A673 (cell line): Measurements from ENCODE around the gene ESF1. TPM values are rescaled to one million over a fixed set of nuclear protein-coding genes. Genes with fewer than 3 reads are reported as not detected.

ENCODE experiments used
- BruUV-seq: library from RNA; stranded (reverse); fragments of 400-500 nt; replicated peaks from 2 replicates; lab custom pipeline; 2021; lab: Mats Ljungman, UMichigan
- CTCF ChIA-PET: fragments of 300-600 bp; sonication (Branson Sonifier 250); formaldehyde crosslinking; loops from one replicate; lab custom pipeline; 2022; ENCODE audit warnings: antibody characterized with exemption; lab: Charles Lee
- POLR2A ChIA-PET: fragments of 300-600 bp; sonication (Branson Sonifier 250); formaldehyde crosslinking; loops from one replicate; lab custom pipeline; 2022; ENCODE audit warnings: antibody characterized with exemption; ENCODE audit not compliant: low non-redundant PET; lab: Charles Lee
- DNase-seq: peaks from one replicate; pipeline ENCODE4 v3.0.0-alpha.2; 2015; ENCODE audit warnings: low spot score
- H3K27ac ChIP-seq: fragments of 200-600 bp; sonication (generic); 2 replicates; pipeline ENCODE4 v1.5.1; 2016; ENCODE audit warnings: mixed run types, low read depth, mild to moderate bottlenecking, mixed read lengths, antibody characterized with exemption, low read length; ENCODE audit not compliant: poor library complexity, severe bottlenecking
- H3K27me3 ChIP-seq: fragments of 200-600 bp; sonication (generic); replicated peaks from 2 replicates; pipeline ENCODE4 v1.6.1; 2017; ENCODE audit warnings: mixed run types, low read depth, mild to moderate bottlenecking, mixed read lengths, antibody characterized with exemption, low read length; ENCODE audit not compliant: insufficient read depth, poor library complexity
- H3K36me3 ChIP-seq: fragments of 200-600 bp; sonication (generic); 2 replicates; pipeline ENCODE4 v1.6.1; 2016; ENCODE audit warnings: mixed run types, mild to moderate bottlenecking, mixed read lengths, antibody characterized with exemption, low read length; ENCODE audit not compliant: insufficient read depth, poor library complexity, severe bottlenecking
- H3K4me1 ChIP-seq: fragments of 200-600 bp; sonication (generic); 2 replicates; pipeline ENCODE4 v1.6.1; 2017; ENCODE audit warnings: mixed run types, mild to moderate bottlenecking, mixed read lengths, antibody characterized with exemption, low read length; ENCODE audit not compliant: insufficient read depth, poor library complexity, severe bottlenecking
- H3K4me3 ChIP-seq: fragments of 200-600 bp; sonication (generic); 2 replicates; pipeline ENCODE4 v1.5.1; 2016; ENCODE audit warnings: low read depth, mixed run types, mild to moderate bottlenecking, mixed read lengths, low read length; ENCODE audit not compliant: poor library complexity, severe bottlenecking
- H3K9me3 ChIP-seq: fragments of 200-600 bp; sonication (generic); 2 replicates; pipeline ENCODE4 v1.6.1; 2016; ENCODE audit warnings: mixed run types, low read depth, mild to moderate bottlenecking, mixed read lengths, antibody characterized with exemption, low read length; ENCODE audit not compliant: poor library complexity, severe bottlenecking
- EZH2 ChIP-seq: fragments of 200-600 bp; sonication (generic); IDR thresholded peaks from 2 replicates; pipeline ENCODE4 v1.6.1; 2017; ENCODE audit warnings: borderline replicate concordance, low read depth, mild to moderate bottlenecking, mixed read lengths, antibody characterized with exemption, low read length; ENCODE audit not compliant: poor library complexity, severe bottlenecking
- intact Hi-C: fragments of 100-400 bp; cut with micrococcal nuclease; formaldehyde crosslinking; loops from one replicate; pipeline ENCODE4 v1.10.0; 2022; ENCODE audit not compliant: unreplicated experiment
- total RNA-seq: library from RNA; stranded (reverse); gene quantifications from 2 replicates; pipeline ENCODE4 v1.2.3, GENCODE V29; 2021
- TF ChIP-seq, protein P1 (sequence below): fragments of 300-800, 200-600 bp; sonication (generic); conservative IDR thresholded peaks from 2 replicates; pipeline ENCODE4 v1.5.1; 2017; ENCODE audit warnings: low read depth, mild to moderate bottlenecking, antibody characterized with exemption, low read length, moderate library complexity, mixed read lengths

The ESF1 gene
- total RNA-seq, 1 experiment from 2014 or later: 34.7 TPM

DNA sequence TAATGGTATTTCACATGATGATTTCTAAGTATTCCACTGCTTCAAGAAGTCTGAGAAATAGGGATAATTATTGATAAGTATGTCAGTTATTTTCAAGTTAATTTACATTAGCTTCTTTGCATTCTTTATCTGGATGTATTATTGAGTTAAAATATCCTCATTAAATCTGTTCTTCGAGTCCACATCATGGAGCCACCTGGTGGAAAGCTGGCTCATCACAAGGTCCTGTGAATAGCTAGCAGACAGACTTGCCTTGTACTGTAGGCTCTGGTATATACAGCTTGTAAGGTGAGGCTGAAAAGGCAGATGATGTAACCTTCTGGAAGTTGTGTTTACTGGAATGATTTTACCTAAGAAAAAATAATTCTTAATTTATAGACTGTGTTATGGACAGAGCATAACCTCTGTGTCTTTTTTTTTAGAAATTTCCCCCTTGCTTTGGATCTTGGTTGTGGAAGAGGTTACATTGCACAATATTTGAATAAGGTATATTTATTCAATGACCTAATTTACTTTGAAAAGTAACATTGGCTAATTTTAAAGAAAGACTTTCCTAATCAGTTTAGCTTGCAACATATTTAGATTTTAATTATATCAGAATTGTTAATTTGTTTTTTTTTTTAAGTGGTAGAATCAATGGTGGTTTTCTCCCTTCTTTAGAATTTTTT is 3.6 kb upstream of the ESF1 start:
- CTCF ChIA-PET: interaction anchor here (0.5 to 1.6 kb wide), 4 partner anchors 16 to 863 kb away, joined by 3 to 8 read pairs (median 4); no protein-coding TSS in a partner anchor
- DNase-seq: peak; percentile 74
- no TSS peak for BruUV-seq
- Histone ChIP-seq H3K27ac (no peak overlapping the region), H3K27me3 (no peaks in the 10 kb centered on the region), H3K4me3 (no peak overlapping the region), H3K9me3 (no peaks in the 10 kb centered on the region), H3K4me1 (peaks cover 5% of the 10 kb centered on the region), H3K36me3 (peaks cover 53% of the 10 kb centered on the region)
- TF ChIP-seq, protein P1, sequence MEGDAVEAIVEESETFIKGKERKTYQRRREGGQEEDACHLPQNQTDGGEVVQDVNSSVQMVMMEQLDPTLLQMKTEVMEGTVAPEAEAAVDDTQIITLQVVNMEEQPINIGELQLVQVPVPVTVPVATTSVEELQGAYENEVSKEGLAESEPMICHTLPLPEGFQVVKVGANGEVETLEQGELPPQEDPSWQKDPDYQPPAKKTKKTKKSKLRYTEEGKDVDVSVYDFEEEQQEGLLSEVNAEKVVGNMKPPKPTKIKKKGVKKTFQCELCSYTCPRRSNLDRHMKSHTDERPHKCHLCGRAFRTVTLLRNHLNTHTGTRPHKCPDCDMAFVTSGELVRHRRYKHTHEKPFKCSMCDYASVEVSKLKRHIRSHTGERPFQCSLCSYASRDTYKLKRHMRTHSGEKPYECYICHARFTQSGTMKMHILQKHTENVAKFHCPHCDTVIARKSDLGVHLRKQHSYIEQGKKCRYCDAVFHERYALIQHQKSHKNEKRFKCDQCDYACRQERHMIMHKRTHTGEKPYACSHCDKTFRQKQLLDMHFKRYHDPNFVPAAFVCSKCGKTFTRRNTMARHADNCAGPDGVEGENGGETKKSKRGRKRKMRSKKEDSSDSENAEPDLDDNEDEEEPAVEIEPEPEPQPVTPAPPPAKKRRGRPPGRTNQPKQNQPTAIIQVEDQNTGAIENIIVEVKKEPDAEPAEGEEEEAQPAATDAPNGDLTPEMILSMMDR: peak; percentile 73
- TF ChIP-seq EZH2: no peak
- intact Hi-C loops: loop anchor here (1.0 to 5.0 kb wide), 2 partner anchors 671 to 863 kb away; no protein-coding TSS in a partner anchor
- POLR2A ChIA-PET: interaction anchor here (0.7 kb wide), 1 partner anchor 371 kb away, joined by 3 read pairs; no protein-coding TSS in a partner anchor

DNA sequence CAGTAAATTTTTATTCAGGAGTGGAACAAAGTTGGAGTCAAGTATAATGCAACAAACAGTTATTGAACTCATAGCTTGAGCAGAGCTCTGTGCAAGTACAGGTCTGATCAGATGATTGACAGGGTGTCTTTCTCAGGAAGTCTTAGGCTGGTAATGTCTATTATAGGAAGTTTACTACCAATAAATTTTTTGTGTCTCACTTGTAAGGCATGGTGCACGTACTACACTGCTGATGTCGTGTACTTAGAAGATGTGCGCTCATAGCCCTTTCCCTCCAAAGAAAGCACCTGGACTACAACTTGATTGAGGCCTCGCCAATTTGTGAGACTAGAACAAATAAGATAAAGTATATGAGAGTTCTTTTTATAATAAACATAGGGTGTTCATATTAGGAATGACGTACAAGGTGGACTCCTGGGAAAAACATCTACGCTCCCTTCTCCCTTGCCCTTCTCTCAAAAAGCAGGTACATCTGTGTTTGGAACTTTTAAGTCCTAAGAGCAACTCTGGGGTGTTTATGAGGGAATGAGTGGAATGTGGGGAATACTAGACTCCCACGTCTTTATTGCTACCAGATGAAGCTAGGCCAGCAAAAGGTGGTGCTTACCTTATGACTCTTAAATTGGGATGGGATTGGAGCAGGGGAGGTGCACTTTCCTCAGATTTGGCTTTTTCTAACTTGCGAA is 1.6 kb upstream of the ESF1 start:
- no peak for TF ChIP-seq EZH2
- TF ChIP-seq, protein P1: no peak
- BruUV-seq: no TSS peak
- ChIA-PET CTCF (no interaction called here), POLR2A (no interaction called here)
- H3K36me3 ChIP-seq: peaks cover 50% of the 10 kb centered on the region
- no peak for DNase-seq
- peak overlapping the region; percentile 94 for H3K4me3 ChIP-seq
- peaks cover 7% of the 10 kb centered on the region for H3K4me1 ChIP-seq
- H3K27me3 ChIP-seq: no peaks in the 10 kb centered on the region
- H3K9me3 ChIP-seq: no peaks in the 10 kb centered on the region
- intact Hi-C loops: loop anchor here (5.0 kb wide), 1 partner anchor 669 kb away; no protein-coding TSS in a partner anchor
- H3K27ac ChIP-seq: peak overlapping the region; percentile 54

DNA sequence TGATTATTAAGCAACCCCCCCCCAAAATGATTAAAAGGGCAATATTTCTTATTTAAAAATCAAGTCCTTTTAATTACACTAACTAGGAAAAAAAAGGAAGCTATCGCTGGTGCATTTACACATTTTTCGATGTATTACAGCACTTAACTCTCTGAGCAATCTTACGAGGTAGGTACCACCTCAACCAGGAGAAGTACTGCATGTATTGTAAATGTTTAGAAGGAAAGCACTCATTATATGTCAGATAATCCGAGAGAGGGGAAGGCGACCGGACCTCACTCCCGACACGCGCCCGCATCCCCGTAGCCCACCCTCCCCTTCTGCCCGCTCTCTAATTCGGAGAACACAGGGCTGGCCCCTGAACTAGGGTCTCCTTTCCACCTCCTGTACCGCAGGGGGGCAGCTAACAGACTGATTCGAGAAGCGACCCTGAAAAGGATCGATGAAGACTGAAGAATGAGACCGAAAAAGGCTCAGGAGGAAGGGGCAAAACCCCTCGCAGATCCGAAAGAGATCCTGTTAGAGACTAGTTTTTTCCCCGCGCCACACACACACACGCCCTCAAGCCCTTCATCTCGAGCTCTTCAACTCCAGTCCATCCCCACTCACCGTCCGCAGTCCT is 337 bp downstream of the ESF1 start:
- TSS peak; percentile 54 for BruUV-seq
- Histone ChIP-seq H3K27me3 (no peaks in the 10 kb centered on the region), H3K9me3 (no peaks in the 10 kb centered on the region), H3K4me1 (peaks cover 7% of the 10 kb centered on the region), H3K4me3 (peak overlapping the region; percentile 94), H3K36me3 (peaks cover 46% of the 10 kb centered on the region), H3K27ac (peak overlapping the region; percentile 81)
- intact Hi-C loops: no loop called here
- CTCF ChIA-PET: interaction anchor here (0.6 kb wide), 1 partner anchor 15 kb away, joined by 4 read pairs; no protein-coding TSS in a partner anchor
- TF ChIP-seq, protein P1: no peak
- no peak for TF ChIP-seq EZH2
- no peak for DNase-seq
- POLR2A ChIA-PET: no interaction called here
